ENCODE data around the gene GTF2IRD1.
A peak's percentile ranks its signal among the peaks of the same experiment; 100 is the strongest.
"Not testable (repeated sequence)": the region's sequence is repeated elsewhere in the genome, so short reads cannot be mapped to it uniquely, and the experiment has no call there.

GTF2IRD1 gene

DNA sequence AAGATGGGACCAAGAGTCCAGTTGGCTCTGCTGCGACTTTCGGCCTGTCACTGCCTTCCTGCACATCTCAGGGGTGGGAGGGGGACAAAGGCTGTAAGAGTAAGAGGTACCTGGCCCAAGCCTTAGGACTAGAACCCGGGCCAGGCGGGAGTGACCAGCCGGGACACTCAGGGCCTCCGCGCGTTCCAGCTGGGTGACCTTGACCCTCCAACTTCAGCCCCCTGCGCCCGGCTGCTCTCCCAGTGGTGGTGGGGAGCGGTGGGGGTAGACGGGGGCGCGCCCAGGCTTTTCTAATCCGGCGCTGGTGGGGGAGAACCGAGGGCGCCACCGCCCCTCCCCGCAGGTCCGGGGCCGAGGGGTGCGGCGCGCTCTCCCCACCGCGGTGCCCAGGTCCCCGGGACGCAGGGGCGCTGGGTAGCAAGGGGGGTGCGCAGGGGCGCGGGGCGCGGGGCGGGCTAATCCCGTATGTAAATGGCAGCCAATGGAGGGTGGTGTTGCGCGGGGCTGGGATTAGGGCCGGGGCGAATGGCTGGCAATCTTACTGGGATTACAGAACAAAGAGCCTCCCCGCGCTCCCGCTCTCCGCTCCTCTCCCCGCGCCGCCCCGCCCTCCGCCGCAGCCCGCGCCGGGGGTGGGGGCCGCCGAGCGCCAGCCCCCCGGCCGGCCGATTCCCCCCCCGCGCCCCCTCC lies at the start of gene GTF2IRD1:
TSS of gene GTF2IRD1 (plus strand) at position 585 of the 690 bp plus-strand sequence. CDS start 54,175 bp downstream, outside the sequence.
- DNase-seq (ENCODE audit: low spot score) = peak; percentile 93

- DNase-seq (ENCODE audit: low spot score) = no peak
These were observed 49.4 kb upstream of the GTF2IRD1 start for GRCh38 chr7:74404388-74404700.

- no peak for DNase-seq (ENCODE audit: low spot score)
These were observed 49.0 kb upstream of the GTF2IRD1 start for GRCh38 chr7:74404741-74405140.

GRCh38 chr7:74405191-74405898 lies 48.4 kb upstream of the GTF2IRD1 start:
- DNase-seq (ENCODE audit: low spot score) = no peak

- DNase-seq (ENCODE audit: low spot score) = no peak
These were observed 47.7 kb upstream of the GTF2IRD1 start for GRCh38 chr7:74405899-74406512.

DNA sequence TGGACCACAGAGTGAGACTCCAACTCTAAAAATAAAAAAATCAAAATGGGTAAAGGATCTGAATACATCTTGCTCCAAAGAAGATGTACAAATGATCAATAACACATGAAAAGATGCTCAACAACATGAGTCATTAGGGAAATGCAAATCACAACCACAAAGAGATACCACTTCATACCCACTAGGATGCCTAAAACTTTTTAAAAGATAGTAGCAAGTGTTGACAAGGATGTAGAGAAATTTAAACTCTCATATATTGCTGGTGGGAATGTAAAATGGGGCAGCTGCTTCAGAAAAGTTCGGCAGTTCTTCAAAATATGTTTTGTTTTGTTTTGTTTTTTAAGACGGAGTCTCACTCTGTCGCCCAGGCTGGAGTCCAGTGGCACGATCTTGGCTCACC lies 45.7 kb upstream of the GTF2IRD1 start:
- no peak for DNase-seq (ENCODE audit: low spot score)

GRCh38 chr7:74409571-74409970 lies 44.1 kb upstream of the GTF2IRD1 start:
- no peak for DNase-seq (ENCODE audit: low spot score)

DNA sequence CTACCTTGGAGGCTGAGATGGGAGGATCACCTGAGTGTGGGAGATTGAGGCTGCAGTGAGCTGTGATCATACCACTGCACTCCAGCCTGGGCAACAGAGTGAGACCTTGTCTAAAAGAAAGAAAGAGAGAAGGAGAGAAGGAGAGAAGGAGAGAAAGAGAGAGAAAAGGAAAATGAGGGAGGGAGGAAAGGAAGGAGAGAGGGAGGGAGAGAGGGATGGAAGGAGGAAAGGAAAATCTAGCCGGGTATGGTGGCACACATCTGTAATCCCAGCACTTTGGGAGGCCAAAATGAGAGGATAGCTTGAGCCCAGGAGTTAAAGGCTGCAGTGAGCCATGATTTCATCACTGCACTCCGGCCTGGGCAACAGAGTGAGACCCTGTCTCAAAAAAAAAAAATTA lies 42.9 kb upstream of the GTF2IRD1 start:
- no peak for DNase-seq (ENCODE audit: low spot score)

DNA sequence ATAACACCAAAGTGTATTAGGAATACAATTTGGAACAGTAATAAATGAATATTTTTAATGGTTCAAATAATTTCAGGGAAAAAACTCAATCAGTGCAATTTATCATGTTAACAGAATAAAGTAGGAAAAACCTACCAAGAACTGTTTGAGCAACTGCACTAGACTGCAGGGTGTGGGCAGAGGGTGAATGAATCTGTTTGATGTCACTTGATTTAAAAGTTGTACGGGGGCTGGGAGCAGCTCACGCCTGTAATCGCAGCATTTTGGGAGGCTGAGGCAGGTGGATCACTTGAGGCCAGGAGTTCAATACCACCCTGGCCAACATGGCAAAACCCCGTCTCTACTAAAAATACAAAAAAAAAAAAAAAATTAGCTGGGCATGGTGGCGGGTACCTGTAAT lies 42.1 kb upstream of the GTF2IRD1 start:
- DNase-seq (ENCODE audit: low spot score) = not testable (repeated sequence)

- DNase-seq (ENCODE audit: low spot score) = no peak
These were observed 41.6 kb upstream of the GTF2IRD1 start for GRCh38 chr7:74412056-74412455.

DNA sequence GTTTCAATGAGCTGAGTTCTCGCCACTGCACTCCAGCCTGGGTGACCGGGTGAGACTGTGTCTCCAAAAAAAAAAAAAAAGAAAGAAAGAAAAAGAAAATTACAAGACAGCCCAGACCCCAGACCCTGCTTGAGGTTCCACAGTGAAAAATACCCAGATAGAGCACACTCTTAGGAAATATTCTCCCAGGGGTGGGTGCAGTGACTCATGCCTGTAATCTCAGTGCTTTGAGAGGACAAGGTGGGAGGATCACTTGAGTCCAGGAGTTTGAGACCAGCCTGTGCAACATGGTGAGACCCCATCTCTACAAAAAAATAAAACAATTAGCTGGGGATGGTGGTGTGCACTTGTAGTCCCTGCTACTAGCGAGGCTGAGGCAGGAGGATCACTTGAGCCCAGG lies 41.1 kb upstream of the GTF2IRD1 start:
- no peak for DNase-seq (ENCODE audit: low spot score)

DNA sequence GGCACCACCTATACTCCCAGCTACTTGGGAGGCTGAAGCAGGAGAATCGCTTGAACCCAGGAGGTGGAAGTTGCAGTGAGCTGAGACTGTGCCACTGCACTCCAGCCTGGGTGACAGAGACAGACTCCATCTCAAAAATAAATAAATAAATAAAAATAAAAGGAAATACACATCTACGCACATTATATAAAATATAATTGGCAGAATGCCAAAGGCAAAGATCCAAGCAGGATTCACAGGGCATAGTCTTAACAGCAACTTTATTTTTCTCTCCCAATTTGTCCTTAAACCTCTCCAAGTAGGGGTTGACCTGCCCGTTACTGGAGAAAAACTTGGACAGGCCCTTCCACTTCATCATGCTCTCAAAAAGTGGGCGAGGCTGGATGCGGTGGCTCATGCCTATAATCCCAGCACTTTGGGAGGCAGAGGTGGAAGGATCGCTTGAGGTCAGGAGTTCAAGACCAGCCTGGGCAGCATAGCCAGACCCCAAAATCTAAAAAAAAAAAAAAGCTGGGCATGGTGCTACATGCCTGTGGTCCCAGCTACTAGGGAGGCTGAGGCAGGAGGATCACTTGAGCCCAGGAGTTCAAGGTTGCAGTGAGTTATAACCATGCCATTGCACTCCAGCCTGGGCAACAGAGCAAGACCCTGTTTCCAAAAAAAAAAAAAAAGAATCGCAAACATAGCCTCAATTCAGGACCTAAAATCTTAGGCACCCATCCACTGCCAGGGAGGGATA lies 38.9 kb upstream of the GTF2IRD1 start:
- not testable (repeated sequence) for DNase-seq (ENCODE audit: low spot score)

- peak; percentile 94 for DNase-seq (ENCODE audit: low spot score)
These were observed 36.2 kb upstream of the GTF2IRD1 start for GRCh38 chr7:74417419-74417971.

DNA sequence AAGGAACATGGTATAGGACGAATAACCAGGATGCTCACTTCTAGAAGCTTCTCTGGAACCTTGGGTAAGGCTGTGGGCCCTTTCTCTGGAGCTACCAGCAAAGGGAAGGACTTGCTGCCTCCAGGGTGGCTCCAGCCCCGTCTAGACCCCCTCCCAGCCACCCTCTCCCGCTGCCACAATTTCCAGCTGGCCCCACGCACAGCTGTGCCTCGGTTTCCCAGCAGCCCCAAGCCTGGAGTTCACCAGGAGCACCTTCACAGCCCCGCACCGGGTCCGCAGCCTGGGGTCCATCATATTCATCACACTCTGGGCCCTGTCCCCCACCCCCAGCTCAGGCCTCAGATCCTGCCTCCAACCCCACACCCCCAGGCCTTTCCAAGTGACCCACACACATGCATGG lies 35.6 kb upstream of the GTF2IRD1 start:
- no peak for DNase-seq (ENCODE audit: low spot score)

DNA sequence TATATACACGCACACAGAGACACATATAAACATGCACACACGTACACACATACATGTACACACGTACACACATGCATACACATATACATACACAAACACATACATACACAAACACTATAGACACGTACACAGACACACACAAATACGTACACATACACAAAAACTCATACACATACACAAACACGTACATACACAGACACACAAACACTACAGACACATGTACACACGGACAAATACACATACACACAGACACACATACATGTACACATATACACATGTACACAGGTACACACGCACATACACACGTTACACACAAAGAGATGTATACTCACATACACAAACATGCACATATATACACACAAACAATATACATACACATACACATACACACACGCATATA lies 35.2 kb upstream of the GTF2IRD1 start:
- no peak for DNase-seq (ENCODE audit: low spot score)

GRCh38 chr7:74419232-74419631 lies 34.5 kb upstream of the GTF2IRD1 start:
- not testable (repeated sequence) for DNase-seq (ENCODE audit: low spot score)

DNA sequence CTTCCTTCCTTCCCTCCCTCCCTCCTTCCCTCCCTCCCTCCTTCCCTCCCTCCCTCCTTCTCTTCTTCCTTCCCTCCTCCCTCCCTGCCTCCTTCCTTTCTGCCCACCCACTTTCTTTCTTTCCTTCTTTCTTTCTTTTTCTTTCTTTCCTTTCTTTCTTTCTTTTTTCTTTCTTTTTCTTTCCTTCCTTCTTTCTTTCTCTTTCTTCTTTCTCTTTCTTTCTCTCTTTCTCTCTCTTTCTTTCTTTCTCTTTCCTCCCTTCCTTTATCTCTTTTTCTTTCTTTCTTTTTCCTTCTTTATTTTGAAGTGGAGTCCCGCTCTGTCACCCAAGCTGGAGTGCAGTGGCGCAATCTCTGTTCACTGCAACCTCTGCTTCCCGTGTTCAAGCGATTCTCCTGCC lies 33.7 kb upstream of the GTF2IRD1 start:
- DNase-seq (ENCODE audit: low spot score) = no peak

DNA sequence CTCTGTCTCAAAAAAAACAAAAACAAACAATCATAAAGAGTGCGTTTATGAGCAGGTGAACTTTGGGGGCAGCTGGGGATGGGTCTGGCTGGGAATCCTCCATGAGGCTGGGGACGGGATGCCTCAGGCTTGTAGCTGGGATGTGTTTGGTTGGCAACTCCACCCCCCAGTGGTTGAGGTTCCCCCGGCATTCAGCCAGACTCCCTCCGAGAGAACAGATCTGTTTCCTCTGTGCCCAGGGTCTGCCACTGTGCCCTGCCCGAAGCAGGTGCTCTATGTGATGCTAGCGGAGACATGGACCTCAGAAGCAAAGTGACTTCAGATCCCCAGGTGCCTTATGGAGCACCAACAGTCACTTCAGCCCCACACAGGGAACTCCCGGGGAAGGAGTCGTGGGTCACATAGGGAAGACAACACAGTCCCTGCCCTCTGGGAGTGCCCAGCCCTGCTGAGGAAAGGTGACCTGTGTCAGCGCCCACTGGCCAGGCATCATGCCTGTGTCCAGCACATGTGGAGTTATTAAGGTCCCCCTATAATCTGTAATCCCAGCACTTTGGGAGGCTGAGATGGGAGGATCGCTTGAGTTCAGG lies 29.3 kb upstream of the GTF2IRD1 start:
- no peak for DNase-seq (ENCODE audit: low spot score)

- DNase-seq (ENCODE audit: low spot score) = no peak
These were observed 25.7 kb upstream of the GTF2IRD1 start for GRCh38 chr7:74428023-74428422.

- DNase-seq (ENCODE audit: low spot score) = peak; percentile 70
These were observed 24.5 kb upstream of the GTF2IRD1 start for GRCh38 chr7:74429153-74429747.

DNA sequence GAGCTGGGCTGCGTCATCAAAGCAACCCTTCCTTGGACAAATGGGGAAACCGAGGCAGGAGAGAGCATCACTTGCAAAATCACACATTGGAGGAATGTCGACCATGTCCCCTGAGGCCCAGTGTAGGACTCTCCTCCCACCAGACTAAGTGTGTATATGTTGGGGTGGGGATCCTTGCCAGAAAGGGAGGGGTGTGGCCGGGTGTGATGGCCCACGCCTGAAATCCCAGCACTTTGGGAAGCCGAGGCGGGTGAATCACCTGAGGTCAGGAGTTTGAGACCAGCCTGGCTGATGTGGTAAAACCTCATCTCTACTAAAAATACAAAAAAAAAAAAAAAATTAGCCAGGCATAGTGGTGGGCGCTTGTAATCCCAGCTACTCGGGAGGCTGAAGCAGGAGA lies 23.3 kb upstream of the GTF2IRD1 start:
- not testable (repeated sequence) for DNase-seq (ENCODE audit: low spot score)
